GM18520 (cell line): Measurements from ENCODE around the gene TAMM41.
A peak's percentile ranks its signal among the peaks of the same experiment; 100 is the strongest.
"Not testable (repeated sequence)": the region's sequence is repeated elsewhere in the genome, so short reads cannot be mapped to it uniquely, and the experiment has no call there.

Experiments
- ATAC-seq: cut with Tn5 transposase; IDR thresholded peaks from one replicate; pipeline ENCODE4 v1.9.1; 2021; ENCODE audit not compliant: unreplicated experiment

The TAMM41 gene, protein sequence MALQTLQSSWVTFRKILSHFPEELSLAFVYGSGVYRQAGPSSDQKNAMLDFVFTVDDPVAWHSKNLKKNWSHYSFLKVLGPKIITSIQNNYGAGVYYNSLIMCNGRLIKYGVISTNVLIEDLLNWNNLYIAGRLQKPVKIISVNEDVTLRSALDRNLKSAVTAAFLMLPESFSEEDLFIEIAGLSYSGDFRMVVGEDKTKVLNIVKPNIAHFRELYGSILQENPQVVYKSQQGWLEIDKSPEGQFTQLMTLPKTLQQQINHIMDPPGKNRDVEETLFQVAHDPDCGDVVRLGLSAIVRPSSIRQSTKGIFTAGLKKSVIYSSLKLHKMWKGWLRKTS

GRCh38 chr3:11846281-11847266 is at the start of gene TAMM41:
Gene TAMM41, minus strand, starts transcription at chr3:11846885. Its CDS starts 249 bp downstream, at chr3:11846636.
- ATAC-seq, result peak; percentile 100

DNA sequence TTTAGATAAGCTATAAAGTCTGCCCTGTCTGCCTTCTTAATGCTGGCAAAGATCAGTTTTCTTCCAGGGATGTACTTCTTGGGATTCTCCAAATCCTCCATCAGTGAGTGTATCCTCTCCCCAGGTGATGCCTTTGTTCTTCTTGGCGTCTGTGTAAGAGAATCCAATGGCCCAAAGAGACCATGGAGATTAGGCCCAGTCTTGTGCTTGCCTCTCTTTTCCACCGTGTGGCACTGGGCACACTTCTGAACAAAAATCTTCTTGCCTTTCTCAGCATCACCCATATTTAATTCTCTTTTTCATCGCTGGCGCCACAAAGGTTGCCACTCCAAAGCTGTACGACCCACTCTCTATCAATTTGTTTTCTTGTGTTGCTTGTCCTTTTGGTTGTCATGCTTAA is 32.2 kb upstream of the TAMM41 start:
- ATAC-seq, result no peak

DNA sequence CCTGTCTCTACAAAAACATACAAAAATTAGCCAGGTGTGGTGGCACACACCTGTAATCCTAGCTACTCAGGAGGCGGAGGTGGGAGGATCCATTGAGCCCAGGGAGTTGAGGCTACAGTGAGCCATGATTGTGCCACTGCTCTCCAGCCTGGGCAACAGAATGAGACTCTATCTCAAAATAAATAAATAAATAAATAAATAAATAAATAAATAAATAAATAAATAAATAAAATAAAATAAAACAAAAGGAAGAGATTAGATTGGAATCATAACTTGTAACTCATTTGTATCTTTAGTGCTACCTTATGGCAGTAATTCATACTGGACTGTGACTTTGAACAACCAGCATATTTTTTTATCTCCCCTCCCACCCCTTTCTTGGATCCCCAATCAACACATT is 28.0 kb upstream of the TAMM41 start:
- not testable (repeated sequence) for ATAC-seq

GRCh38 chr3:11863739-11864138 is 17.1 kb upstream of the TAMM41 start:
- ATAC-seq, result not testable (repeated sequence)

- not testable (repeated sequence) for ATAC-seq
These were observed 15.9 kb upstream of the TAMM41 start for GRCh38 chr3:11862584-11862983.

DNA sequence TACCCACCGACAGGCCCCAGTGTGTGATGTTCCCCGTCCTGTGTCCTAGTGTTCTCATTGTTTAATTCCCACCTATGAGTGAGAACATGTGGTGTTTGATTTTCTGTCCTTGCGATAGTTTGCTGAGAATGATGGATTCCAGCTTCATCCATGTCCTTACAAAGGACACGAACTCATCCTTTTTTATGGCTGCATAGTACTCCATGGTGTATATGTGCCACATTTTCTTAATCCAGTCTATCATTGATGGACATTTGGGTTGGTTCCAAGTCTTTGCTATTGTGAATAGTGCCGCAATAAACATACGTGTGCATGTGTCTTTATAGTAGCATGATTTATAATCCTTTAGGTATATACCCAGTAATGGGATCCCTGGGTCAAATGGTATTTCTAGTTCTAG is 15.5 kb upstream of the TAMM41 start:
- not testable (repeated sequence) for ATAC-seq

- ATAC-seq, result not testable (repeated sequence)
These were observed 13.5 kb upstream of the TAMM41 start for GRCh38 chr3:11860213-11860612.

GRCh38 chr3:11853450-11853849 is 6.8 kb upstream of the TAMM41 start:
- ATAC-seq, result no peak

- ATAC-seq, result no peak
These were observed 3.3 kb upstream of the TAMM41 start for GRCh38 chr3:11850003-11850402.

DNA sequence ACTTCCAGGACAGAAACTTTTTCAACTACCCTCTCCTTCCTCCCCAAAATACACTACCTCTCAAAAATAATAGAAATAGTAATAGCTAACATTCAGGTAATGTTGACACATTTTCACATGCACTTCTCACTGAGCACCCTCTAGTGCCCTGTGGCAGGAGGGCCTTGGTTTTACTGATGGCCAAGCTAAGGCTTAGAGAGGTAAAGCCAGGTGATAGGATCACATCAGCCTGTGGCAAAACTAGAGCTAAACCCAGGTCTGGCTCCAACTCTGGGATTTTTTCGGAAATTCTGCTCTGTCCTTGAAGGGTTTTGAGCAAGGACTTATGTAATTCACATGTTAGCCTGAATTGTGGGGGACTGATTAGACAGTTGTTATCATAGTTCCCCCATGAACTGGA is 922 bp upstream of the TAMM41 start:
- no peak for ATAC-seq

DNA sequence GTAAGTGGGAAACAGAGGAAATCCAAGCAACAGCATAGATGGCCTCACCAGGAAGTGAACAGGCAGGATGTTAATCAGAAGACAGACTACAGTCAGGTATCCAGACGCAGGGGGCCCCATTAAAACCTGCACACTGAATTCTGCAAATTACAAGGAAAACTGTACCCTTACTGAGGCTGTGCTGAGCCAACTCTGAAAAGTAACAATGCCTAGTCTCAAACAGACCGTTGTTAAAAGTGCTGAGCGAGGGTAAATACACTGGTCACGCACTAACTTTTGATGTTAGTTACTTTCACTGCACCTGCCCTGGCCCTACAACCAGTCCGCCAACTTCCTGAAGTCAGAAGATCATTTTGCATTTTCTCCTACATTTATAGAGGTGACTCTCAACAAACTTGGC is 1.0 kb downstream of the TAMM41 start:
- ATAC-seq, result no peak

DNA sequence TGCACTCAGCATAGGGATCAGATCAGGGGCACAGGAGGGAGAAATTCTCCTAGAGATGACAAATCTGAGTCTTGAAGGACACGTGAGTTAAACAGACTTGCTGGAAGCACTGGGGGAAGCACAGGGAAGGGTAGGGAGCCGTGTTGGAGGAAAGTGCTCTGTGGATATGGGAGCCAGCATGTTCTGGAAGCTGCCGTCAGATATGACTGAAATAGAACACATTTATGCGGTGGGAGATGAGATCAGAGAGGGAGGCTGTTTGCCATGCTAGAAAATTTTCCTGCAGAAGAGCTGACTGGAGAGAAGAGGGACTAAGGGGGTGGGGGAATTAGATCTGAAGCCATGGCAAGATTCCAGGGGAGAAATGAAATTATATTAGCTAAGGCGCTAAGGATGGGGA is 1.8 kb downstream of the TAMM41 start:
- no peak for ATAC-seq

DNA sequence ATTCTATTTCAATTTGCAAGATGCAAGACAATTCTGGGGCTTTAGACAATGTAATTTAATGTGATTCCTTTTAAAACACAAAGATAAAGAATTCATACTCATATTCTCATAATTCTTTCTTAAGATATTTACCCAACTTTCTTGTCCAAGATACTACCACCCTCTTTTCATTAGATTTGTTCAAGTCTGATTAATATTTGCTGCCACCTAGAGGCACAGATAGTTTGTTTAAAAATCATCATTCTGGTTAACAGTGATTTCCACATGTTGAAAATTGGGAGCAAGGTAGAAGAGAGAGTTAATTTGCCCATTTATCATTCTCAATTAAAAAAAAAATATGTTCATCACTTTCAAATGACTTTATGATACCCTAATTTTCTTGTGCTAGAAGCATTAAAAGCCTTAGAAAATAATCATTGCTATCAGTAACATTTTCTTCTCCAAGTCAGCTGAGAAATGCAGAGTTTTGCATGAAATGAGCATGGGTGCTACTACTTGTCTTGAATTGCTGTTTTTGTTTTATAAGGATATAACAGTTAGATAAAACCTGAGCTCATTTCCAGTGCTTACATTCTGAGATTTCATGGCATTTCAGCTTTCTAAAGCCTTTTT is 11.6 kb downstream of the TAMM41 start:
- ATAC-seq, result no peak

DNA sequence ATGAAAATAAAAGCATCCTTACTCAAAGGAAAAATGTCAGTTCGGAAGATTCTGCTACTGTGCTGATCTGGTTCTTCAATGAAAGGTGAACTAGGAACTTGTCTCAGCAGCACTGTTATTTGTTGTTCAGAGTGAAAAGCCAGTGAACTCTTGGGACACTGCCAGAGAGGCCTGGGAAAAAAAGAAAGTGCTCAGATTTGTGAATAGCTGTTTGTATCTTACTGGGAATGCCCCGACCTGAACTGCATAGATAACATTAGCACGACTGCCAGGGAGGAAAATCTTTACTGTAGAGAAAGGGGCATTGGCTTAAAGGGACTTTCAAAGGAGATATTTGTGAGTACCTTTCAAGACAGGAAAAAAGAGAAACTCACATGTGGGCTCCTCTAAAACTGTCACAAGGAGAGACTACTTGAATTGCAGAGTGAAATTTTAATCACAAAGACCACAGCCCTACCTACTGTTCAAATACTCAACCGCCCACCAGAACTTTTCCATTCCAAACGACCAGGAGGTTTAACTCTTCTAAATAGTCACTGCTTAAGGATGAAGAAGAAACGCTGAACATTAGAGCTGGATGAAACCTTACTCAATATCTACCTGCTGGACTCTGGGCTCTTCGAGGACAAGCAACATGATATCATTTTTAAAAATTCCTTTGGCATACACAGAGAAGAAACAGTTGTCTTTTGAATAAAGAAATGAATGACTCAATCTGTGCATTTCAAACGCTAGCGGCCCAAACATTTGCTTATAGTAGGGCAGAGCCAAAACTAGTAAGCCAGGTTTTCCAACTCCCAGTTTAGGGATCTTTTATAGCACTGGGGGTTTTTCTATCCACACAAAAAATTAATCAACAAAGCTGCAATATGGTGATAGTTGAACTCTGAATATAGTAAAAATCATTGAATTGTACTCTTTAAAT is 13.4 kb downstream of the TAMM41 start:
- ATAC-seq, result no peak

- ATAC-seq, result no peak
These were observed 17.3 kb downstream of the TAMM41 start for GRCh38 chr3:11829416-11829815.

GRCh38 chr3:11826628-11827265 is 19.9 kb downstream of the TAMM41 start:
- ATAC-seq, result no peak

GRCh38 chr3:11825301-11825700 is 21.4 kb downstream of the TAMM41 start:
- ATAC-seq, result no peak

DNA sequence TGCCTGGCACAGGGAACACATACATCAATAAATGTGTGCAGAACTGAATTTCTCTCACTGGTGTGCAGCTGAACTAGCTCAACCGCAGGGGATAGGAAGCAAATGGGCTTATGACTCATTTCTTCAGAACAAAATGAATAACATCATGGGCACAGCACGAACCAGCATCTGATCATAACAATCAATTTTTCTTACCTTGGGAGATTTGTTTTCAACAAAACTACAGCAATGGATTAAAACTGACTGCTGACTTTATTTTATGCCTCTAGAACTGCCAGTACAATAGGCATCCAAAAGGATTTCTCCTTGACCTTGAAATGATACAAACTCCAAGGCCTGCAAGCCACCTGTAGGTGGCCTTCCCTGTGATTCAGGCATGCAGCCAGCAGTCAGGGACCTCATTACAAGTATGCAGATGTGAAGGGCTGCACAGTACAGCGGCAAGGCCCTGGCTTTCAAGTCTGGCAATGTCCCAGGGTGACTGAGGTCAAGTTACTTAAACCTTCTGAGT is 26.1 kb downstream of the TAMM41 start:
- peak; percentile 52 for ATAC-seq

DNA sequence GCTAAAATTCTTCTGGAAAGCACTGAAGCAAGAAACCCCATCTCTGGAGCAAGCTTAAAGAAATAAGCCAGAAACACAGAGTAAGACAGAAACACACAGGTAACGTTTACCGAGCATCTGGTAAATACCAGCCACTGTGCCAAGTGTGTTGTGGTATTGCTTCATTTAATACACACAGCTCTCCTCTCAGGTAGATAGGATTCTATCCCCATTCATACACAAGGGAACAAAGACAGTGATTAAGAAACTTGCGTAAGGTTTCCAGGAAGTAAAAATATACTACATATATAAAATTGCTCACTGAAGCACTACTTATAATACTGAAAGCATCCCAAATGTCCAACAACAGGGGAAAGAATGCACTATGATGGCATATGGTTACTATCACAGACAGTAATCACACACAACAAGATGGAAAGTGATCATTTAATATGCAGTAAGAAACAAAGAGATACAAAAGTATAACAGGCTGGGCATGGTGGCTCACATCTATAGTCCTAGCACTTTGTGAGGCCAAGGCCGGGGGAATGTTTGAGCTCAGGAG is 27.5 kb downstream of the TAMM41 start:
- no peak for ATAC-seq
